ENCODE results near the gene VMP1.

GRCh38 chr17:59763861-59764260, 56.4 kb downstream of the VMP1 start:
- no peak for TF ChIP-seq CTCF (IDR thresholded peaks at IDR 0.05)
- TF ChIP-seq POLR2A (IDR thresholded peaks at IDR 0.05): no peak
